ENCODE measurements around the gene MACROD2.

MACROD2 gene

GRCh38 chr20:15100506-15101160, 1105.3 kb downstream of the MACROD2 start:
- Histone ChIP-seq H3K27ac (ENCODE audit: extremely low read depth, low read depth, low read length) (no peak overlapping the region), H3K4me3 (ENCODE audit: low read depth, low read length) (no peak overlapping the region), H3K9me3 (ENCODE audit: control insufficient read depth, insufficient read depth, low read depth, low read length) (no peaks in the 10 kb centered on the region), H3K4me1 (ENCODE audit: control insufficient read depth, insufficient read depth, low read length) (no peaks in the 10 kb centered on the region), H3K36me3 (ENCODE audit: control insufficient read depth in 2 of 2, insufficient read depth in 1 of 2, low read length in 2 of 2) (no peaks in the 10 kb centered on the region)
- ChIA-PET CTCF (no interaction called here), POLR2A (no interaction called here)
- TF ChIP-seq ZNF248 (tag by site-specific recombination; IDR thresholded peaks at IDR 0.05) (no peak), ZSCAN16 (tag by site-specific recombination; IDR thresholded peaks at IDR 0.05) (no peak), ZNF2 (tag by site-specific recombination; IDR thresholded peaks at IDR 0.05) (no peak), ZNF274 (IDR thresholded peaks at IDR 0.05; ENCODE audit: low read length) (no peak), ZNF274 (tag by site-specific recombination; IDR thresholded peaks at IDR 0.05; ENCODE audit: borderline replicate concordance) (no peak), ZNF175 (tag by site-specific recombination; IDR thresholded peaks at IDR 0.05) (no peak), HIC1 (tag by site-specific recombination; IDR thresholded peaks at IDR 0.05) (no peak), ZNF658 (tag by site-specific recombination; IDR thresholded peaks at IDR 0.05) (no peak), ZNF324 (tag by site-specific recombination; IDR thresholded peaks at IDR 0.05) (no peak), ZBTB7A (tag by site-specific recombination; IDR thresholded peaks at IDR 0.05; ENCODE audit: low read depth) (no peak)

GRCh38 chr20:15107931-15108330, 1112.6 kb downstream of the MACROD2 start:
- no peaks in the 10 kb centered on the region for H3K36me3 ChIP-seq (ENCODE audit: control insufficient read depth in 2 of 2, insufficient read depth in 1 of 2, low read length in 2 of 2)
- POLR2A ChIA-PET = no interaction called here
- H3K4me3 ChIP-seq (ENCODE audit: low read depth, low read length) = no peak overlapping the region
- no peaks in the 10 kb centered on the region for H3K9me3 ChIP-seq (ENCODE audit: control insufficient read depth, insufficient read depth, low read depth, low read length)
- TF ChIP-seq ZNF426 (tag by site-specific recombination; IDR thresholded peaks at IDR 0.05) = no peak
- no peak for TF ChIP-seq ZNF449 (tag by site-specific recombination; IDR thresholded peaks at IDR 0.05)
- TF ChIP-seq ZNF776 (tag by site-specific recombination; IDR thresholded peaks at IDR 0.05; ENCODE audit: borderline replicate concordance) = no peak
- TF ChIP-seq ZNF501 (tag by site-specific recombination; IDR thresholded peaks at IDR 0.05) = no peak
- no peak for TF ChIP-seq ZNF174 (tag by site-specific recombination; IDR thresholded peaks at IDR 0.05)
- TF ChIP-seq ZNF561 (tag by site-specific recombination; IDR thresholded peaks at IDR 0.05; ENCODE audit: borderline replicate concordance) = no peak
- no peak for TF ChIP-seq GLIS1 (tag by site-specific recombination; IDR thresholded peaks at IDR 0.05)
- CTCF ChIA-PET = interaction anchor here (1.2 kb wide), 1 partner anchor 22 kb away, joined by 5 read pairs; no protein-coding TSS in a partner anchor
- H3K27ac ChIP-seq (ENCODE audit: extremely low read depth, low read depth, low read length) = no peak overlapping the region
- no peaks in the 10 kb centered on the region for H3K4me1 ChIP-seq (ENCODE audit: control insufficient read depth, insufficient read depth, low read length)

DNA sequence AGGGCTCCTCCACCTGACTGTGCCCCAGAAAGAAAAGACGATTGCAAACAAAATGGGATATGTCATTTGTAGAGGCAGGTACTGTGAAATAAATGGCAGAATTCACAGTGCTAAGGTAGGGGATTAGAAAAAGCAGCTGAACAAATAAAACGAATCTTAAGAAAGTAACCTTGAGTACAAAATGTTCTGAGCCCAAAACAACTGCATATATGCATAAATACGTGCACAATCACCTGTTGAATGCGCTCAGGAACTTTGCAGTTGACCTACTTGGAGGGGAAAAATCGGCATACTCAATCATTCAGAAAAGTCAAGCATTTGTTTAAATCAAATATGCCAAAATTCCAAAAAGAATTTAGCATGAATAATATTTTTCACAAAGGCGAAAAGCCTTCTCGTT, 1114.2 kb downstream of the MACROD2 start:
- no peak overlapping the region for H3K27ac ChIP-seq (ENCODE audit: extremely low read depth, low read depth, low read length)
- TF ChIP-seq SCRT2 (tag by site-specific recombination; IDR thresholded peaks at IDR 0.05) (peak; percentile 57; the same call in 1 of the 2 replicates), SCRT1 (tag by site-specific recombination; IDR thresholded peaks at IDR 0.05; ENCODE audit: borderline replicate concordance) (peak; percentile 58; the same call in 1 of the 2 replicates), OVOL3 (tag by site-specific recombination; IDR thresholded peaks at IDR 0.05) (no peak)
- no peaks in the 10 kb centered on the region for H3K36me3 ChIP-seq (ENCODE audit: control insufficient read depth in 2 of 2, insufficient read depth in 1 of 2, low read length in 2 of 2)
- H3K9me3 ChIP-seq (ENCODE audit: control insufficient read depth, insufficient read depth, low read depth, low read length) = no peaks in the 10 kb centered on the region
- H3K4me1 ChIP-seq (ENCODE audit: control insufficient read depth, insufficient read depth, low read length) = no peaks in the 10 kb centered on the region
- ChIA-PET CTCF (no interaction called here), POLR2A (no interaction called here)
- H3K4me3 ChIP-seq (ENCODE audit: low read depth, low read length) = no peak overlapping the region
